ENCODE measurements around the gene MMP27.
A peak's percentile ranks its signal among the peaks of the same experiment; 100 is the strongest.

Gene MMP27

GRCh38 chr11:102695201-102695600 is 10.4 kb downstream of the MMP27 start:
- DNase-seq, result no peak

GRCh38 chr11:102685754-102686153 is 19.8 kb downstream of the MMP27 start:
- peak; percentile 35 for DNase-seq

DNA sequence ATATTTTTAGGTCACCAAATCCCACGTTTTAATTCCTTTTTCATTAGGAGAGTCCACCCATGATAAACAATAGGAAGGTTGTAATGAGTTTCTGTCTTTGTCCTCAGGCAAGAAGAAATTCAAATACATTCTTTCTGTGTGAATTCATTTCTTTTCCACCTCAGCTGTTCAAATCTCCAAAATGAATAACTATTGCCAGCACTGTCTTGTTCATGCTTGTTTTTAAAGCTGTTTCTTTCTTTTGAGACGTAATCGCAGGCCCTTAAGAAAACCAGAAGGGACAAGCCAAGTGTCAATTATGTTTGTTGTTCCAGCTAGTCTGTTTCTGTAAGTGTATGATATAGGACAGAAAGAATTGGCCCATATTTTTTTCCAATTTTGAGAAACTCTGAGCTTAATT is 20.2 kb downstream of the MMP27 start:
- no peak for DNase-seq

- DNase-seq, result no peak
Measured at GRCh38 chr11:102683277-102683676, 22.3 kb downstream of the MMP27 start.

- DNase-seq, result no peak
Measured at GRCh38 chr11:102680945-102681344, 24.6 kb downstream of the MMP27 start.

DNA sequence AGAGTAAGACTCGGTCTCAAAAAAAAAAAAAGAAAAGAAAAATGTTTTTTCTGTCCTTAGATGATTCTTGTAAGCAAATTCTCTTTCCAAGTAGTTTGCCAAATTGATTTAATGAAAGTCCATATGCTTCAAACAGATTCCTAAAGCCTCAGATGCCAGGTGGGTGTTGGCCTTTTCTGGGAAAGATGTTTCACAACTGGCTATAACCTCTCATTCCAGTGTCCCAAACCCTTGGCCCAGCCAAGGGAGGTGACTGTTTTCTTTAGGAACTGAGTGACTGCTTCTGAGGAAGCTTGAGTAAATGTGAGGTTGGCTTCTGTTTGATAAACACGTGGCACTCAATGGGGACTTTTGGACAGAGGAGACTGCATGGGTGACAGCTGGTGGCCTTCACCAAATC is 27.5 kb downstream of the MMP27 start:
- no peak for DNase-seq

- DNase-seq, result no peak
Measured at GRCh38 chr11:102676084-102676483, 29.5 kb downstream of the MMP27 start.

- no peak for DNase-seq
Measured at GRCh38 chr11:102669664-102670063, 35.9 kb downstream of the MMP27 start.

- DNase-seq, result peak; percentile 50
Measured at GRCh38 chr11:102666331-102666957, 39.1 kb downstream of the MMP27 start.

DNA sequence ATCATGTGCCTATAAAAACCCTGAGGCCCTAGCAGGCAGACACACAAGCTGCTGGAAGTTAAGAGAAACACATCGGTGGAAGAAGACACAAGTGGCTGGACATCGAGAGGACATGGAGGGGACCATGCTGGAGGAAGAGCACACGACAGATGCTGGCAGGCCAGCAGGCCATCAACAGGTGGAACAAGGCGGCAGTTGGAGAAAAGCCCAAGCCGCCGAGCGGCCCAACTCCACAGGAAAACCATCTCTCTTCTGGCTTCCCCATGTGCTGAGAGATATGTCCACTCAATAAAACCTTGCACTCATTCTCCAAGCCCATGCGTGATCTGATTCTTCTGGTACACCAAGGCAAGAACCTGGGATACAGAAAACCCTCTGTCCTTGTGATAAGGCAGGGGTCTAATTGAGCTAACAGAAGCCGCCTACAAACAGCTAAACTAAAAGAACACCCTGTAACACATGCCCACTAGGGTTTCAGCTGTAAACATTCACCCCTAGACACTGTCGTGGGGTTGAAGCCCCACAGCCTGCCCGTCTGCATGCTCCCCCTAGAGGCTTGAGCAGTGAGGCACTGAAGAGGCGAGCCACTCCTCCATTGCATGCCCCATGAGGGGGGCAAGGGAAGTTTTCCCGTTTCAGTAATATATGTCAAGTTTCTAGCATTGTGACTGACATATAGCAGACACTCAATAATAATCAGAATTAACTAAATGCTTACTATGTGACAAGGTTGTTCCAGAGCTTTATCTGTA is 41.4 kb downstream of the MMP27 start:
- DNase-seq, result peak; percentile 8

GRCh38 chr11:102662607-102663006 is 43.0 kb downstream of the MMP27 start:
- DNase-seq, result no peak

- DNase-seq, result no peak
Measured at GRCh38 chr11:102661040-102661439, 44.5 kb downstream of the MMP27 start.

GRCh38 chr11:102656528-102656927 is 49.0 kb downstream of the MMP27 start:
- no peak for DNase-seq

GRCh38 chr11:102655547-102655946 is 50.0 kb downstream of the MMP27 start:
- no peak for DNase-seq

GRCh38 chr11:102654761-102655160 is 50.8 kb downstream of the MMP27 start:
- DNase-seq, result no peak

DNA sequence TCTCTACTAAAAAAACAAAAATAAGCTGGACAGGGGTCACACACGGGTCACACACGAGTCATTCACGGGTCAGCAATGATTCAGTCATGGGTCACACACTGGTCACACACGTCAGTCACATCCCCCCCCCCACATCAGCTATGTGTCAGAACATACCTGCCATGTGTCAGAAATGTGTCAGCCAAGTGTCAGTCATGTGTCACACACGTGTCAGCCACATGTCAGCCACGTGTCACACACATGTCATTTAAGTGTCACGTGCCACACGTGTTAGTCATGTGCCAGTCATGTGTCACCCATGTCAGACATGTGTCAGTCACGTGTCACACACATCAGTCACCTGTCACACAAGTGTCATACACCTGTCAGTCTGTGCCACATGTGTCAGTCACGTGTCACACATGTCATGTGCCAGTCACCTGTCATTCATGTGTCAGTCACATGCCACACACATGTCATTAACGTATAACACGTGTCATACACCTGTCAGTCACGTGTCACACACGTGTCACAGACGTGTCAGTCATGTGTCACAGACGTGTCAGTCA is 51.8 kb downstream of the MMP27 start:
- no peak for DNase-seq

DNA sequence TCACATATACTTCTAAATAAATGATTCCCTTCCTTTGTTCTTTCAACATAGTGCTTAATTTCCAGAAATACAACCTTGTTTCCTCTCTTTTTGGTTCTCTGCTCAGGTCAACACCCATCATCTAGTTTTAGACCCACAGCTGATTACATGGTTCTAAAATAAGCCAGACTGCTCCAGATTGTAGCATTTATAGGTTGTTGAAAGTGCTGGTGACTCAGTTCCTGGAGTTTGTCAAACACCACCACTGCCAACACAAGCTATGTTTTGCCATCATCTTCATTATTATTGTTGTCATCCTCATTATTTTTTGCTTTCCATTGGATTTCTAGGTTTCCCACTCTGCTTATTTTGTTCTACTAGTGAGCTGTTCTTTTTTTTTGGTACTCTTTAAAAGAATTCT is 58.1 kb downstream of the MMP27 start:
- no peak for DNase-seq

GRCh38 chr11:102643941-102644340 is 61.6 kb downstream of the MMP27 start:
- DNase-seq, result no peak
